Mesenteric fat pad (tissue), 1 donor: ENCODE results near the gene NETO2. TPM values are rescaled to one million over a fixed set of nuclear protein-coding genes. Genes with fewer than 3 reads are reported as not detected.
"Not testable (repeated sequence)": the region's sequence is repeated elsewhere in the genome, so short reads cannot be mapped to it uniquely, and the experiment has no call there.

Experiments used
- DNase-seq: peaks from one replicate; pipeline ENCODE4 v3.0.0-alpha.2; 2020; ENCODE audit warnings: low spot score
- total RNA-seq: library from RNA; stranded (reverse); fragmentation: NEBNext Ultra II Directional; extraction: Animal tissue kit (Norgen Biotek cat#: 25700); gene quantifications from one replicate; pipeline ENCODE4 v1.2.1, GENCODE V29; 2021
- donor health status: DM: yes; HTN: yes; CAD: no.

Gene NETO2
- total RNA-seq, 1 donor from 2014 or later, result 5.3 TPM

DNA sequence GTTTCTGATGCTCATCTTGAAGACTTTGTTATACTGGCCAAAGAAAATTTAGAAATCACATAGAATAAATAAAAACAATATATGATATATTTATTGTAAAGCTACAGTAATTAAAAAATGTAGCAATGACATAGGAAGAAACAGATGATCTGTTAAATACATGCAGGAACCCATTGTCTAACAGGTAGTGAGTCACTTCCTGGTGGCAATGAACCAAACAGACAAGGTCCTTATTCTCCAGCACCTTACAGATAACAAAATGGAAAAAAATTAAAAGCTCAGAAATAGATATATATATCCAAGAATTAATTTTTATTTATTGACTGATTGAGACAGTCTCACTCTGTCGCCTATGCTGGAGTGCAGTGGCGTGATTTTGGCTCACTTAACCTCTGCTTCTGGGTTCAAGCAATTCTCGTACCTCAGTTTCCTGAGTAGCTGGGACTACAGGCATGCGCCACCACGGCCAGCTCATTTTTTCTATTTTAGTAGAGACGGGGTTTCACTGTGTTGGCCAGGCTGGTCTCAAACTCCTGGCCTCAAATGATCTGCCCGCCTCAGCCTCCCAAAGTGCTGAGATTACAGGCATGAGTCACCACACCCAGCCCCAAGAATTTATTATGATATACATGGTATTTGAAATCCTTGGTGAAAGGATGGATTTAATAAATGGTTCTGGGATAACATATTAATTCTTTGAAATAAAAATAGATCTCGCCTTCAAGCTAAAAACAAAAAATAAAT, 7.5 kb downstream of the NETO2 start:
- no peak for DNase-seq

DNA sequence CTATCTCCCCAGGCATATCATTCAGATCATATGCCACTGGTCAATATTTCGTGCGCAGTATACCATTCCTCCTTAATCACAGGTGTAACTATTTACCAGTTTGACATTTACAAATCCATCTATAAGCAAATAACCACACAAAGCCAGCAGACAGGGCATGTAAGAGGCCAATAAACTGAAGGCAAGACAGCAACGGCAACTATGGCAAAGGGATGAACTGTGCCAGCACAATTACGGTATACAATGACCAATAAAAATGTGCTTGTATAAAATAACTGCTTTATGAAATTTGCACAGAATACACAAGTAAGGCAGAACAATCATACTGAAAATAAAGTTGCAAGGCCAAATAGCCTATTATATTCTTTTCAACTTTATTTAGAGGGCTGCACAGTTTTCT, 9.2 kb downstream of the NETO2 start:
- no peak for DNase-seq

DNA sequence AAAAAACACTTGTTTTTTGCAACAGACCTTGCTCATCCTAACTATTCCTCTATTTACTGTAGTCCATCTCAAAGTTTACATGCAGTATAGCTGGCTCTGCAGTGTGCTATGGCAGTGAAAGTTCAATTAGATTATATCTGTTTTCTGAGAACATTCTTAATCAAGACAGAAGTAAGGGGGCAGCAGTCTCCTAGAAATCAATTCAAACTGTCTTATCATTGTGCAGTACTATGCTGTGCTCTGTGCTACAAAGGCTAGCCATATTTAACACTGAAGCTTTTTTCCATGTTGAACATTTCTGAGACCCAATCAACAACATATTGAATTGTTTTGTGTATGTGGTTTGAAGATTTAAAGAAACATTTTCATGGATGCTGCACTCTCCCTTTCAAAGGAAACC, 11.4 kb downstream of the NETO2 start:
- DNase-seq, result no peak

GRCh38 chr16:47129755-47130435, 13.8 kb downstream of the NETO2 start:
- no peak for DNase-seq

GRCh38 chr16:47127541-47127940, 16.2 kb downstream of the NETO2 start:
- no peak for DNase-seq

DNA sequence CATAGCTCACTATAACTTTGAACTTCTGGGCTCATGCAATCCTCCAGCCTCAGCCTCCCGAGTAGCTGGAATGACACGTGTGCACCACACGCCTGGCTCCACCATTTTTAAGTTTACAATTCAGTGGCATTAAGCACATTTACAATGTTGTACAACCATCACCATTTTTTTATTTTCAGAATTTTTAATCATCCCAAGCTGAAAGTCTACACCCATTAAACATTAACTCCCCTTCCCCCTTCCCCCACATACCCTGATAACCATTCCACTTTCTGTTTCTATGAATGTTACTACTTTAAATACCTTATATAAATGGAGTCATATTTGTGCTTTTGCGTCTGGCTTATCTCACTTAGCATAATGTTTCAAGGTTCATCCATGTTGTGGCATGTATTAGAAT, 18.0 kb downstream of the NETO2 start:
- DNase-seq, result no peak

DNA sequence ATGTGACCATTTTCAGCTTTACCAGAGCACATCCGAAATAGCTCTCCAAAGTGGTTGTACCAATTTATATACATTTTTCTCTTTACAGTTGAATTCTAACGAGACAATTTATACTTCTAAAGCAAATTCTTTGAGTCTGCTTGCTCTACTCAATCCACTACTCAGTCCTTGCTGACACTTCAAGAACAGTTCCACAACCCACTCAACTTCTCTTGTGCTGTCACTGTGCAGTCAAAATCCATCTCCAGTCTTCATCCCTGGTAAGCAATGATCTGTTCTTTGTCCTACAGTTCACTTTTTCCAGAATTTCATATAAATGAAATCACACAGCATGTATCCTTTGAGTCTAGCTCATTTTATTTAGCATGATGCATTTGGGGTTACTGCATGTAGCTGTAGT, 30.6 kb downstream of the NETO2 start:
- DNase-seq, result no peak

DNA sequence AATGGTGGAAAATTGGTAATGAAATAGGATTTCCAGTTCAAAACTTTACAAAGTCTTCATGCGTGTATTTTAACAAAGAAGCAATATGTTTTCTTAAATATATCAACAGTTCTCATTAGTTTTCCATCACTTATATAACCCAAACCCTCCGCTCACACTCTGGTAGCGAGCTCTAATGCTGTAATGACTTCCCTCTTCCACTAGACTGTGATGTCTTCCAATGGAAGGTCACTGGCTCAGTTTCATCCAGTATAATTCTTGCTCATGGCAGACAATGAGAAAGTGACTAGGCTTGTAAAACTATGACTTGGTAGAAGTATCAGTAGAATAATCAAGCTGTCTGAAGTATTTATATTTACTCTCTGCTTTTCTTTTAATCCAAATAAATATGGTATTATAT, 32.8 kb downstream of the NETO2 start:
- DNase-seq, result no peak

DNA sequence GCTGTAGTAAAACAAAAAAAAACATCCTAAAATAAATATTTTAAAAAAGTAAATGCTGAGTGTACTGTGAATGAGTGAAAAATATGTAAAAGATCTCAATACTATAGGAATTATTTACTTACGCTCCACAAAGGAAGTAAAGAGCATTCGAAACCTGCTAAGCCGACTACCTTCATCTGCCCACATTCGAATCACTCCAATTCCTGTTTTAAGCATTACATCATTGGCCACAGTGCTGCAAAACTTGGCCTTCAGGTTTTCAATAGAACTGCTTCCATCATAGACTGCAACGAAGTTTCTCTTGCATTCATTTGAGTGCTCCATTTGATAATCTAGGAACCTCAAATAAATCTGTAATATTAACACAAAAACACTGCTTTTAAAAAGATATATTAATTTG, 34.4 kb downstream of the NETO2 start:
- DNase-seq, result no peak

- DNase-seq, result not testable (repeated sequence)
Observed at GRCh38 chr16:47102921-47103320, 40.8 kb downstream of the NETO2 start.

DNA sequence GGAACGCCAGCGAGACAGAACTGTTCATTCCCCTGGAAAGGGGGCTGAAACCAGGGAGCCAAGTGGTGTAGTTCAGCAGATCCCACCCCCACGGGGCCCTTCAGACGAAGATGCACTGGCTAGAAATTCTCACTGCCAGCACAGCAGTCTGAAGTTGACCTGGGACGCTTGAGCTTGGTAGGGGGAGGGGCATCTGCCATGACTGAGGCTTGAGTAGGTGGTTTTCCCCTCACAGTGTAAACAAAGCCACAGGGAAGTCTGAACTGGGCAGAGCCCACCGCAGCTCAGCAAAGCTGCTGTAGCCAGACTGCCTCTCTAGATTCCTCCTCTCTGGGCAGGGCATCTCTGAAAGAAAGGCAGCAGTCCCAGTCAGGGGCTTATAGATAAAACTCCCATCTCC, 46.6 kb downstream of the NETO2 start:
- DNase-seq, result peak; percentile 51

DNA sequence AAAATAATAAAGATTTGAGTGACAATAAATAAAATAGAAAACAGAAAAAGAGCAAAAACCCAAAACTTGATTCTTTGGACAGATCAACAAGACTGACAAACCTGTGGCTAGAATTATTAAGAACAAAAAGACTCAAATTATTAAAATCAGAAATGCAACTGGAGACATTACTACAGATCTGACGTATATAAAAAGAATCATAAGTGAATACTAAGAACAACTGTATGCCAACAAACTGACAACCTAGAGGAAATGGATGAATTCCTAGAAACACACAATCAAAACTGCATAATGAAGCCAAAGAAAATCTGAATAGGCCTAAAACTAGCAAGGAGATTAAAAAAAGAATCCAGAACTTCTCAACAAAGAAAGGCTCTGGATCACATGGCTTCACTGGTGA, 47.4 kb downstream of the NETO2 start:
- DNase-seq, result no peak

DNA sequence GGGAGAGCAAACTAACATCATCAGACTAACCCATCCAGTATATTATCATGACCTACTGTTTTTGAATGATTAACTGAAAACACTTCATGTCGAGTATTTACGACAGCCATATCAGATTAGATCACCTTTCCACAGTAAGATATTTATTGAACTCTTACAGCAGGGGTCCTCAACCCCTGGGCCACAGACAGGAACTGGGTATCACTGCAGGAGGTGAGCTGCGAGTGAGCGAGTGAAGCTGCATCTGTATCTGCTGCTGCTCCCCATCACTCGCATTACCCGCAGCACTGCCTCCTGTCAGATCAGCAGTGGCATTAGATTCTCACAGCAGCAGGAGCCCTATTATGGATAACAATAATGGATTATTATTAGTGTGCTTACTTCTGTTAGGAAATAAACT, 59.5 kb downstream of the NETO2 start:
- DNase-seq, result no peak

- no peak for DNase-seq
Observed at GRCh38 chr16:47082099-47082865, 61.5 kb downstream of the NETO2 start.

DNA sequence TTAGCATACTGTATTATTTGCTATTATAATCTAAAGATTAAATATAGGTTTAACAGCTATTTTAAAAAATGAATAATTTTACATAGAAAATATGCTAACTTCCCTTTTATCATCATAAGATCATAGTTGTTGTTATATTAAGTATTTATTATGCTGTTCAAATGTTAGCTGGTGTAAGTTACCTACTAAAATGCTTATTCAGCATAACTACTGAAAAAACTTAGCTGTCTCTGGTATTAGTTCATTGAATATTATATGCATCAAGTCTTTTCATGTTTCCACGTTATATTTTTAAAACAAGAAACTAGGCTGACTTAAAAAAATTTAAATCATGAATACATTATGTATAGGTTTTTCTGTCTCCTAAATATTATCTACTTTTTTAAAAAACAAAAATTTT, 62.6 kb downstream of the NETO2 start:
- no peak for DNase-seq

DNA sequence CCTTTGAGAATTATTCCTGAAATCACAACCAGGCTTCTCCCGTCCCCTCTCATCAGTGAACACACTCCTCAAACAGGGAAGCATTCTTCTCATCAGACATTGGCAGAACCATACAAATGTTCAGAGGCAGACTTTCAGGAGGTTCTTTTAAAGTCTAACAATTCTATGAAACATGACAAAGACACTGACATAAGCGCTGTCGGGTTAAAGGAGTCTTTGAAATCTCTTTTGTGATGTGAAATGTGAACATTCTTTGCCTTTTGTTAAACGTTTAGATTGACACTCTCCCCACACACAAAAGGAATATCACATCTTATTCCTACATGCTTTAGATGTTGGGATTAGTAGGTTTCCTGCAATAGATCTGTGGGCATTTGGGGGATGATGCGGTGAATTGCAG, 63.9 kb downstream of the NETO2 start:
- no peak for DNase-seq

DNA sequence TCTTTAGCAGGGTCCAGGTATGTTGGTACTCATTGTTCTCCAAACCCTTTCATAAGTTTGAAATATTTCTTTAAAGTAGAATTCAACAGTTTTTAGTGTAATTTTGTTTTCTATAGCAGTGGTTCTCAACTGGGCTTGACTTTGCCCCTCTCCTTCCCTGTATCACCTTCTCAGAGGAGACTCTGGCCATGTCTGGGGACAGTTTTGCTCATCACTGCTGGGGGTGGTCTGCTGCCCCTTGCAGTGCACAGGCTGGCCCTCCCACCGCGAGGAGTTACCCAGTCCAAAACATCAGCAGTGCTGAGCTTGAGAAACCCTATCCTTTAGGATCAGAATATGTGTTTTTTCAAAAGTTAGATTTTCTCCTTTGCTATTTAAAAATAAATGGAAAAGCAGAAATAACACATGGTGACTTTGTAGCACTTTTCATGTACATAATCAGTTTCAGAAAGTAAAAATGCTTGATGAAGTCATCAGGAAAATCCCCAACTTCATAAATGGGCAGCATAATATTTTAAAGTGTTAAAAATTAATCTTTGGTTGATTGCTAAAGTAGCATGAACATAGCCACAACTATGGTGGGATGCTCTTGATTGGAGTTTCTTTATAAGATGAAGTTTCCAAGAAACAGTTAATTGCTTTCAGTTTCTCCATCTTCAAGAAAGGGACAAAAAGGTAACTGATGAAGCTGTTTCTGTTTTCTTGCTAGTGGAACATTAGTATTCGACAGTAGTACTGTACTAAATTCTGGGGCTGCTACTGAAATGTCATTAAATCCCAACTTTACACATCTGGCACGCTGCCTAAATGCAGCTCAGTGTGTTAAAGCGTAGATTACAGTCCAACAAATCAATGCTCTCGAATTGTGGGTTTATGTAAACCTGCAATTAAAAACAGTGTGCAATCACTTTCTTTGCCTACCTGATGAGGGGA, 70.3 kb downstream of the NETO2 start:
- peak; percentile 16 for DNase-seq

DNA sequence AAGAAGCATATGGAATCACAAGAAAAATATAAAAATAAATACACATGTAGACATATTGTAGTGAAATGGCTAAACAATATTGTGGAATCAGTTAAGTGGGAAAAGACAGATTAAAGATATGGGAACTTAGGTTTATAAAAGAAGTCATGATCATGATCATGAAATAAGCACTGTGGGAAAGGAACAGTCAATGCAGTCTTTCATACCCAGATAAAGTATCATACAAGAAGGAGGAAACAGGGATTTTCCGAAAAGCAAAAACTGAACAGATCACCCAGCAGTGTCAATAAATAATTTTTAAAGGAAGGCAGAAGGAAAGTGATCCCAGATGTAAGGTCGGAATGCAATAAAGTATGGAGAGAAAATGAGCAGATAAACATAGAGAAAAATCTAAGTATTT, 71.6 kb downstream of the NETO2 start:
- DNase-seq, result no peak

DNA sequence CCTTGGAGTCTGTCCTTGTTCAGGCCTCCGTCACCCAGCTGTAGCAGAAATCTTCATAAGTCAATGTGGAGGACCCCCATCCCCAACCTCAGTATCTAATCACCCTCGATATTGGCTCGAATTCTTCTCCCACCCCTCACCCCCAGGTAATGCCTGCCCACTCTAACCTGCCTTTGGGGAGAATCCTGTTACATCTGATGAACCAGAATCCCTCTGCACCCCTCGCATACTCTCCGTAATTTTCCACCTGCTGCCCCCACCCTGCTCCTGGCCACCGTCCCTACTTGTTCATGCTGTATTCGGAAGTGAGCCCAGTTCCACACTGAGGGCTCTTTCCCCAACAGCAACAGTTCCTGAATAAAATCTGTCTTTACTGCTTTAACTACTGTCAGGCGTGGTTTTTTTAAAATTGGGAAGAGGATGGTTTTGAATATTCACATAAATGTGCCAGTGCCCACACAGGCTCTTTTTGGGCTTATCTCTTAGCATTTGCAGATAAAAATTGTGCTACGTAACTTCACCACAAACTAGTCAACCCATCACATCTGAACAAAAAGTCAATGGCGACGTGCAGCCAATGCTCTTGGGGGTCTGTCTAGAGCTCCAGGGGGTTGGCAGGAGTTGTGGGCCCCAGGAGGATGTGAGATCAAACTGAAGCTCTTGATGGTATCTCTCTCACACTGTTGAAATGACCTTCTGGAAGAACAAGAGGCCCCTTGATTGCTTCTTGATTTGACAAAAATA, 73.7 kb downstream of the NETO2 start:
- DNase-seq, result peak; percentile 51

GRCh38 chr16:47069313-47069712, 74.4 kb downstream of the NETO2 start:
- DNase-seq, result no peak
